Endothelial cell of umbilical vein (primary cell): ENCODE measurements around the gene RYR2. TPM values are rescaled to one million over a fixed set of nuclear protein-coding genes. Genes with fewer than 3 reads are reported as not detected.

Experiments
- BruUV-seq: library from RNA; stranded (reverse); fragments of 400-500 nt; replicated peaks from 2 replicates; lab custom pipeline; 2021; lab: Mats Ljungman, UMichigan
- CTCF ChIA-PET: fragments of 300-600, 350-600 bp; sonication (Branson Sonifier 250); formaldehyde crosslinking; loops from one replicate; lab custom pipeline; 2021; ENCODE audit warnings: antibody characterized with exemption, inconsistent platforms; lab: Charles Lee
- POLR2A ChIA-PET: fragments of 300-600, 350-600 bp; sonication (Branson Sonifier 250); formaldehyde crosslinking; loops from one replicate; lab custom pipeline; 2021; ENCODE audit warnings: antibody characterized with exemption, inconsistent platforms; lab: Charles Lee
- DNase-seq: peaks from one replicate; pipeline ENCODE4 v3.0.0-alpha.2; 2011; ENCODE audit warnings: low read depth, low spot score
- FAIRE-seq: peaks from 2 replicates; lab custom pipeline; 2011; peaks lifted over from hg19 to GRCh38; lab: Jason Lieb, UNC
- H2AFZ ChIP-seq: 2 replicates; pipeline ENCODE4 v1.6.0; 2012; ENCODE audit warnings: low read depth, low read length, control low read depth, inconsistent platforms
- H3K27ac ChIP-seq: 2 replicates; pipeline ENCODE4 v1.5.1; 2011; ENCODE audit warnings: low read depth, mild to moderate bottlenecking, control low read depth, low read length, moderate library complexity; ENCODE audit not compliant: insufficient read depth
- H3K27me3 ChIP-seq, 2 experiments: 2 replicates each; pipeline versions ENCODE4 v1.6.0 to v1.6.1; 2011; ENCODE audit warnings: low read length in 2 of 2, mixed read lengths in 1 of 2; ENCODE audit not compliant: control insufficient read depth in 2 of 2, insufficient read depth in 2 of 2
- H3K36me3 ChIP-seq, 2 experiments: 2 replicates in 1 of 2; 3 replicates in 1 of 2; pipeline ENCODE4 v1.5.1; 2011; ENCODE audit warnings: low read length in 2 of 2, mild to moderate bottlenecking in 1 of 2, moderate library complexity in 1 of 2; ENCODE audit not compliant: control insufficient read depth in 2 of 2, insufficient read depth in 2 of 2; ENCODE audit errors: extremely low read depth in 1 of 2
- H3K4me1 ChIP-seq: 3 replicates; pipeline ENCODE4 v1.5.1; 2011; ENCODE audit warnings: mild to moderate bottlenecking, low read length; ENCODE audit not compliant: control insufficient read depth, insufficient read depth; ENCODE audit errors: extremely low read depth
- H3K4me2 ChIP-seq: 2 replicates; pipeline ENCODE4 v1.6.1; 2011; ENCODE audit warnings: low read length, control low read depth, mixed read lengths; ENCODE audit not compliant: insufficient read depth
- H3K4me3 ChIP-seq, 3 experiments: fragments of 200-600 bp in 1 of 3; sonication (generic), shearing (Covaris generic) in 1 of 3; replicated peaks in 1 of 3; 2 replicates each; pipeline ENCODE4 v1.5.1; 2011 to 2016; ENCODE audit warnings: control low read depth in 3 of 3, low read length in 3 of 3, mild to moderate bottlenecking in 2 of 3, inconsistent platforms in 1 of 3, low read depth in 1 of 3, moderate library complexity in 1 of 3; ENCODE audit not compliant: insufficient read depth in 1 of 3
- H3K79me2 ChIP-seq: 2 replicates; pipeline ENCODE4 v1.6.0; 2012; ENCODE audit warnings: low read length, inconsistent platforms; ENCODE audit not compliant: control insufficient read depth, insufficient read depth
- H3K9ac ChIP-seq: replicated peaks from 2 replicates; pipeline ENCODE3; 2011; ENCODE audit warnings: low read length, control low read depth; ENCODE audit not compliant: insufficient read depth; ENCODE audit errors: extremely low read depth
- H3K9me1 ChIP-seq: replicated peaks from 3 replicates; pipeline ENCODE4 v1.6.0; 2011; ENCODE audit warnings: mild to moderate bottlenecking, low read length; ENCODE audit not compliant: control insufficient read depth, insufficient read depth; ENCODE audit errors: extremely low read depth
- H3K9me3 ChIP-seq: replicated peaks from 2 replicates; pipeline ENCODE4 v1.5.1; 2012; ENCODE audit warnings: low read length, inconsistent platforms; ENCODE audit not compliant: control insufficient read depth, insufficient read depth
- H4K20me1 ChIP-seq: replicated peaks from 2 replicates; pipeline ENCODE3; 2011; ENCODE audit warnings: mild to moderate bottlenecking, low read length; ENCODE audit not compliant: control insufficient read depth, insufficient read depth; ENCODE audit errors: extremely low read depth
- CTCF ChIP-seq, 2 donors: IDR thresholded peaks; 1 replicate in 1 of 2; 2 replicates in 1 of 2; pipeline ENCODE4 v1.5.1; 2011; ENCODE audit warnings: low read length in 2 of 2, mild to moderate bottlenecking in 2 of 2, moderate library complexity in 2 of 2, control low read depth in 1 of 2, inconsistent platforms in 1 of 2, low read depth in 1 of 2; ENCODE audit not compliant: insufficient read depth in 1 of 2; ENCODE audit errors: extremely low read depth in 1 of 2
- EZH2 ChIP-seq: IDR thresholded peaks from 2 replicates; pipeline ENCODE4 v1.6.1; 2012; ENCODE audit warnings: borderline replicate concordance, low read depth, mild to moderate bottlenecking, moderate library complexity, low read length, inconsistent platforms; ENCODE audit not compliant: severe bottlenecking
- FOS ChIP-seq: IDR thresholded peaks from 2 replicates; pipeline ENCODE4 v1.6.1; 2011; ENCODE audit warnings: mild to moderate bottlenecking, low read length, moderate library complexity, borderline replicate concordance; ENCODE audit not compliant: insufficient read depth
- GATA2 ChIP-seq: IDR thresholded peaks from 2 replicates; pipeline ENCODE4 v1.7.0; 2011; ENCODE audit warnings: low read depth, mild to moderate bottlenecking, moderate library complexity, mixed read lengths, low read length; ENCODE audit not compliant: insufficient read length, insufficient read depth
- JUN ChIP-seq: IDR thresholded peaks from 2 replicates; pipeline ENCODE4 v1.6.1; 2011; ENCODE audit warnings: borderline replicate concordance, low read depth; ENCODE audit not compliant: insufficient read length, insufficient read depth
- MAX ChIP-seq: IDR thresholded peaks from 2 replicates; pipeline ENCODE4 v1.6.1; 2011; ENCODE audit not compliant: insufficient read depth, insufficient read length
- MYC ChIP-seq: IDR thresholded peaks from one replicate; pipeline ENCODE4 v1.6.1; 2011; ENCODE audit warnings: mild to moderate bottlenecking, low read depth, low read length
- POLR2A ChIP-seq: IDR thresholded peaks from 2 replicates; pipeline ENCODE4 v1.6.1; 2012; ENCODE audit warnings: low read depth, mild to moderate bottlenecking, control low read depth, low read length
- POLR2AphosphoS5 ChIP-seq: IDR thresholded peaks from 2 replicates; pipeline ENCODE4 v1.6.1; 2012; ENCODE audit warnings: low read depth, mild to moderate bottlenecking, control low read depth, low read length, moderate library complexity; ENCODE audit not compliant: insufficient read depth
- dilution Hi-C: fragments of 300-500 bp; cut with MboI; formaldehyde crosslinking; loops from one replicate; pipeline ENCODE4 v1.15.0; 2019; ENCODE audit warnings: low sequenced_read_pairs; ENCODE audit not compliant: extremely low pct_ligation_motif_present
- intact Hi-C: fragments of 100-400 bp; cut with micrococcal nuclease; formaldehyde crosslinking; loops from one replicate; pipeline ENCODE4 v1.10.0; 2022
- polyA plus RNA-seq, 4 experiments: library from polyadenylated mRNA; depleted of rRNA in 3 of 4; stranded (reverse) in 3 of 4; unstranded in 1 of 4; fragments of >200 nt; gene quantifications; 2 replicates each; pipeline versions ENCODE4 v1.2.1 to v1.2.3, GENCODE V29; 2011 to 2012; ENCODE audit warnings: missing spikeins in 1 of 4
- total RNA-seq: library from RNA; stranded (reverse); gene quantifications from 2 replicates; pipeline ENCODE4 v1.2.3, GENCODE V29; 2021

RYR2 gene
- total and polyA plus RNA-seq, 2 donors (not counting 3 experiments of a cell fraction or from before 2014, with no cell fraction given), result not detected

- Histone ChIP-seq H3K27me3 (no peaks in the 10 kb centered on the region), H4K20me1 (no peaks in the 10 kb centered on the region), H3K9me3 (no peaks in the 10 kb centered on the region), H3K36me3 (no peaks in the 10 kb centered on the region), H2AFZ (no peak overlapping the region), H3K4me2 (no peak overlapping the region), H3K9me1 (no peaks in the 10 kb centered on the region), H3K9ac (no peak overlapping the region), H3K79me2 (no peaks in the 10 kb centered on the region), H3K4me3 (no peak overlapping the region), H3K4me1 (no peaks in the 10 kb centered on the region), H3K27ac (no peak overlapping the region)
- no peak for TF ChIP-seq MAX
- TF ChIP-seq CTCF (IDR thresholded peaks at IDR 0.05; ENCODE audit: extremely low read depth in 1 of 2, insufficient read depth in 1 of 2, low read depth in 1 of 2, low read length in 2 of 2), result no peak
- TF ChIP-seq MYC, result no peak
- TF ChIP-seq FOS, result no peak
- no peak for TF ChIP-seq JUN
- no peak for TF ChIP-seq POLR2A
- TF ChIP-seq GATA2, result no peak
- no peak for TF ChIP-seq POLR2AphosphoS5
- TF ChIP-seq EZH2, result no peak
- no TSS peak for BruUV-seq
- dilution Hi-C loops (no loop called here), intact Hi-C loops (no loop called here)
- DNase-seq (no peak), FAIRE-seq (no peak)
- POLR2A ChIA-PET, result no interaction called here
- CTCF ChIA-PET, result no interaction called here
Measured at GRCh38 chr1:237282208-237282783, 240.3 kb downstream of the RYR2 start.
